Measurements from ENCODE around the gene GPR107.

Gene GPR107

GRCh38 chr9:130142056-130142455, 88.3 kb downstream of the GPR107 start:
- no peak overlapping the region for H3K4me3 ChIP-seq (replicated peaks; ENCODE audit: low read depth, low read length)
- TF ChIP-seq CTCF (IDR thresholded peaks at IDR 0.05; ENCODE audit: insufficient read depth, low read length, poor library complexity, severe bottlenecking): no peak
- DNase-seq (ENCODE audit: extremely low read depth, insufficient read length): no peak
- no peaks in the 10 kb centered on the region; the same call in 1 of the 2 replicates for H3K36me3 ChIP-seq (ENCODE audit: control insufficient read depth, insufficient read depth, low read length)
- no peaks in the 10 kb centered on the region for H3K27me3 ChIP-seq (replicated peaks; ENCODE audit: control insufficient read depth, insufficient read depth, low read length)

- DNase-seq (ENCODE audit: extremely low read depth, insufficient read length): no peak
- Histone ChIP-seq H3K4me3 (replicated peaks; ENCODE audit: low read depth, low read length) (no peak overlapping the region), H3K27me3 (replicated peaks; ENCODE audit: control insufficient read depth, insufficient read depth, low read length) (no peaks in the 10 kb centered on the region), H3K36me3 (ENCODE audit: control insufficient read depth, insufficient read depth, low read length) (no peaks in the 10 kb centered on the region)
- TF ChIP-seq CTCF (IDR thresholded peaks at IDR 0.05; ENCODE audit: insufficient read depth, low read length, poor library complexity, severe bottlenecking): no peak
These were observed 88.9 kb downstream of the GPR107 start for GRCh38 chr9:130142641-130143040.

GRCh38 chr9:130143279-130143893, 89.7 kb downstream of the GPR107 start:
- Histone ChIP-seq H3K4me3 (replicated peaks; ENCODE audit: low read depth, low read length) (no peak overlapping the region), H3K27me3 (replicated peaks; ENCODE audit: control insufficient read depth, insufficient read depth, low read length) (no peaks in the 10 kb centered on the region), H3K36me3 (ENCODE audit: control insufficient read depth, insufficient read depth, low read length) (no peaks in the 10 kb centered on the region)
- no peak for DNase-seq (ENCODE audit: extremely low read depth, insufficient read length)
- TF ChIP-seq CTCF (IDR thresholded peaks at IDR 0.05; ENCODE audit: insufficient read depth, low read length, poor library complexity, severe bottlenecking): no peak

GRCh38 chr9:130143958-130144366, 90.3 kb downstream of the GPR107 start:
- no peak for DNase-seq (ENCODE audit: extremely low read depth, insufficient read length)
- Histone ChIP-seq H3K36me3 (ENCODE audit: control insufficient read depth, insufficient read depth, low read length) (no peaks in the 10 kb centered on the region), H3K4me3 (replicated peaks; ENCODE audit: low read depth, low read length) (no peak overlapping the region), H3K27me3 (replicated peaks; ENCODE audit: control insufficient read depth, insufficient read depth, low read length) (no peaks in the 10 kb centered on the region)
- TF ChIP-seq CTCF (IDR thresholded peaks at IDR 0.05; ENCODE audit: insufficient read depth, low read length, poor library complexity, severe bottlenecking): no peak

- Histone ChIP-seq H3K36me3 (ENCODE audit: control insufficient read depth, insufficient read depth, low read length) (no peaks in the 10 kb centered on the region), H3K27me3 (replicated peaks; ENCODE audit: control insufficient read depth, insufficient read depth, low read length) (no peaks in the 10 kb centered on the region), H3K4me3 (replicated peaks; ENCODE audit: low read depth, low read length) (no peak overlapping the region)
- no peak for DNase-seq (ENCODE audit: extremely low read depth, insufficient read length)
- TF ChIP-seq CTCF (IDR thresholded peaks at IDR 0.05; ENCODE audit: insufficient read depth, low read length, poor library complexity, severe bottlenecking): no peak
These were observed 91.0 kb downstream of the GPR107 start for GRCh38 chr9:130144703-130145102.

GRCh38 chr9:130145658-130146057, 92.0 kb downstream of the GPR107 start:
- H3K36me3 ChIP-seq (ENCODE audit: control insufficient read depth, insufficient read depth, low read length): no peaks in the 10 kb centered on the region
- H3K4me3 ChIP-seq (replicated peaks; ENCODE audit: low read depth, low read length): no peak overlapping the region
- no peak for TF ChIP-seq CTCF (IDR thresholded peaks at IDR 0.05; ENCODE audit: insufficient read depth, low read length, poor library complexity, severe bottlenecking)
- no peaks in the 10 kb centered on the region for H3K27me3 ChIP-seq (replicated peaks; ENCODE audit: control insufficient read depth, insufficient read depth, low read length)
- DNase-seq (ENCODE audit: extremely low read depth, insufficient read length): no peak
